Neural cell (in vitro differentiated cells): ENCODE data around the gene PRKCQ. TPM values are rescaled to one million over a fixed set of nuclear protein-coding genes. Genes with fewer than 3 reads are reported as not detected.

ENCODE experiments used
- H2AFZ ChIP-seq: fragments of 200-600, 300-800 bp; sonication (generic), shearing (Covaris generic); 2 replicates; pipeline ENCODE4 v1.6.0; 2014; ENCODE audit warnings: low read depth, mild to moderate bottlenecking, antibody characterized with exemption, low read length, moderate library complexity
- H3F3A ChIP-seq: fragments of 200-600 bp; shearing (Covaris generic); 2 replicates; pipeline ENCODE4 v1.6.1; 2016; ENCODE audit warnings: mild to moderate bottlenecking, moderate library complexity, mixed read lengths, antibody characterized with exemption, low read length; ENCODE audit not compliant: insufficient read depth, poor library complexity, severe bottlenecking
- H3K27ac ChIP-seq: fragments of 200-600, 300-800 bp; sonication (generic), shearing (Covaris generic); 2 replicates; pipeline ENCODE4 v1.5.1; 2014; ENCODE audit warnings: mild to moderate bottlenecking, low read length, moderate library complexity
- H3K27me3 ChIP-seq: fragments of 300-800, 200-600 bp; sonication (generic), shearing (Covaris generic); 2 replicates; pipeline ENCODE4 v1.6.0; 2014; ENCODE audit warnings: mild to moderate bottlenecking, low read depth, low read length, moderate library complexity; ENCODE audit not compliant: insufficient read depth
- H3K36me3 ChIP-seq: fragments of 300-800, 200-600 bp; sonication (generic), shearing (Covaris generic); 2 replicates; pipeline ENCODE4 v1.5.1; 2014; ENCODE audit warnings: mild to moderate bottlenecking, antibody characterized with exemption, low read length, moderate library complexity; ENCODE audit not compliant: insufficient read depth
- H3K4me2 ChIP-seq: fragments of 300-800, 200-600 bp; sonication (generic), shearing (Covaris generic); 2 replicates; pipeline ENCODE4 v1.6.0; 2014; ENCODE audit warnings: mild to moderate bottlenecking, low read length
- H3K4me3 ChIP-seq: fragments of 300-800, 200-600 bp; sonication (generic), shearing (Covaris generic); 2 replicates; pipeline ENCODE4 v1.5.1; 2014; ENCODE audit warnings: mild to moderate bottlenecking, low read length, moderate library complexity
- H3K79me2 ChIP-seq: fragments of 200-600 bp; shearing (Covaris generic); replicated peaks from 2 replicates; pipeline ENCODE4 v1.6.0; 2014; ENCODE audit warnings: mild to moderate bottlenecking, low read length, moderate library complexity; ENCODE audit not compliant: insufficient read depth
- H3K9ac ChIP-seq: fragments of 300-800, 200-600 bp; sonication (generic), shearing (Covaris generic); 2 replicates; pipeline ENCODE4 v1.6.1; 2016; ENCODE audit warnings: mild to moderate bottlenecking, low read length, mixed read lengths
- H3K9me2 ChIP-seq: fragments of 200-600 bp; shearing (Covaris generic); 2 replicates; pipeline ENCODE4 v1.6.1; 2016; ENCODE audit warnings: mild to moderate bottlenecking, low read length, mixed read lengths; ENCODE audit not compliant: insufficient read depth
- H3K9me3 ChIP-seq: fragments of 200-600, 300-800 bp; sonication (generic), shearing (Covaris generic); 2 replicates; pipeline ENCODE4 v1.6.1; 2016; ENCODE audit warnings: mild to moderate bottlenecking, mixed run types, low read length, moderate library complexity, mixed read lengths
- H4K20me1 ChIP-seq: fragments of 200-600 bp; shearing (Covaris generic); 2 replicates; pipeline ENCODE4 v1.6.1; 2016; ENCODE audit warnings: mild to moderate bottlenecking, mixed run types; ENCODE audit not compliant: insufficient read depth
- CTCF ChIP-seq: fragments of 450-650 bp; IDR thresholded peaks from 2 replicates; pipeline ENCODE4 v1.5.1; 2014; ENCODE audit warnings: antibody characterized with exemption, mild to moderate bottlenecking, moderate library complexity; ENCODE audit not compliant: poor library complexity, severe bottlenecking
- EP300 ChIP-seq: fragments of 450-650 bp; conservative IDR thresholded peaks from 2 replicates; pipeline ENCODE4 v1.6.1; 2014; ENCODE audit warnings: antibody characterized with exemption, mild to moderate bottlenecking, moderate library complexity; ENCODE audit not compliant: poor library complexity, severe bottlenecking
- EZH2 ChIP-seq: fragments of 200-600, 300-800 bp; shearing (Covaris generic), sonication (generic); IDR thresholded peaks from 2 replicates; pipeline ENCODE4 v1.6.1; 2014; ENCODE audit warnings: antibody characterized with exemption, low read length, borderline replicate concordance, mild to moderate bottlenecking; ENCODE audit not compliant: insufficient read depth, poor library complexity, severe bottlenecking
- MXI1 ChIP-seq: fragments of 450-650 bp; conservative IDR thresholded peaks from 2 replicates; pipeline ENCODE4 v1.6.1; 2014; ENCODE audit warnings: antibody characterized with exemption, mild to moderate bottlenecking; ENCODE audit not compliant: poor library complexity, severe bottlenecking
- POLR2AphosphoS5 ChIP-seq: IDR thresholded peaks from 2 replicates; pipeline ENCODE4 v1.6.1; 2012
- RAD21 ChIP-seq: fragments of 450-650 bp; conservative IDR thresholded peaks from 2 replicates; pipeline ENCODE4 v1.6.1; 2014; ENCODE audit warnings: antibody characterized with exemption, mild to moderate bottlenecking, moderate library complexity
- REST ChIP-seq: IDR thresholded peaks from 2 replicates; pipeline ENCODE4 v1.6.1; 2012; ENCODE audit warnings: borderline replicate concordance
- SMC3 ChIP-seq: fragments of 450-650 bp; conservative IDR thresholded peaks from 2 replicates; pipeline ENCODE4 v1.6.1; 2014; ENCODE audit warnings: antibody characterized with exemption, mild to moderate bottlenecking, moderate library complexity; ENCODE audit not compliant: poor library complexity
- TAF1 ChIP-seq: IDR thresholded peaks from 2 replicates; pipeline ENCODE4 v1.6.1; 2012; ENCODE audit warnings: low read depth
- polyA plus RNA-seq: library from polyadenylated mRNA; depleted of rRNA; stranded (reverse); fragments of >200 nt; gene quantifications from 2 replicates; pipeline ENCODE4 v1.2.3, GENCODE V29; 2014

Gene PRKCQ
- polyA plus RNA-seq, 1 donor from 2014 or later: 0.61 TPM

GRCh38 chr10:6486309-6486708 is 93.8 kb downstream of the PRKCQ start:
- H3K79me2 ChIP-seq: no peaks in the 10 kb centered on the region
- no peaks in the 10 kb centered on the region for H3F3A ChIP-seq
- no peaks in the 10 kb centered on the region for H3K9me2 ChIP-seq
- H3K27ac ChIP-seq: no peak overlapping the region
- no peaks in the 10 kb centered on the region for H3K36me3 ChIP-seq
- no peak overlapping the region for H3K4me3 ChIP-seq
- H3K9ac ChIP-seq: no peak overlapping the region
- no peak overlapping the region for H3K4me2 ChIP-seq
- H3K9me3 ChIP-seq: no peaks in the 10 kb centered on the region
- no peak overlapping the region for H2AFZ ChIP-seq
- no peaks in the 10 kb centered on the region for H4K20me1 ChIP-seq
- H3K27me3 ChIP-seq: no peaks in the 10 kb centered on the region
- TF ChIP-seq EP300 (no peak), REST (no peak), SMC3 (no peak), TAF1 (no peak), CTCF (no peak), EZH2 (no peak), POLR2AphosphoS5 (no peak), MXI1 (no peak), RAD21 (no peak)

GRCh38 chr10:6482737-6483357 is 97.2 kb downstream of the PRKCQ start:
- no peaks in the 10 kb centered on the region for H3K9me2 ChIP-seq
- TF ChIP-seq CTCF (no peak), POLR2AphosphoS5 (no peak), RAD21 (no peak), TAF1 (no peak)
- H3K4me2 ChIP-seq: no peak overlapping the region
- no peaks in the 10 kb centered on the region for H3K27me3 ChIP-seq
- no peaks in the 10 kb centered on the region for H3K79me2 ChIP-seq
- H3K9ac ChIP-seq: no peak overlapping the region
- H2AFZ ChIP-seq: no peak overlapping the region
- H3K4me3 ChIP-seq: no peak overlapping the region
- no peak overlapping the region for H3K27ac ChIP-seq
- no peaks in the 10 kb centered on the region for H4K20me1 ChIP-seq
- H3F3A ChIP-seq: no peaks in the 10 kb centered on the region
- H3K9me3 ChIP-seq: no peaks in the 10 kb centered on the region
- no peaks in the 10 kb centered on the region for H3K36me3 ChIP-seq
